Neural cell (in vitro differentiated cells): ENCODE data around the gene PSENEN. TPM values are rescaled to one million over a fixed set of nuclear protein-coding genes. Genes with fewer than 3 reads are reported as not detected.

Experiments
- H2AFZ ChIP-seq: fragments of 200-600, 300-800 bp; sonication (generic), shearing (Covaris generic); 2 replicates; pipeline ENCODE4 v1.6.0; 2014; ENCODE audit warnings: low read depth, mild to moderate bottlenecking, antibody characterized with exemption, low read length, moderate library complexity
- H3F3A ChIP-seq: fragments of 200-600 bp; shearing (Covaris generic); 2 replicates; pipeline ENCODE4 v1.6.1; 2016; ENCODE audit warnings: mild to moderate bottlenecking, moderate library complexity, mixed read lengths, antibody characterized with exemption, low read length; ENCODE audit not compliant: insufficient read depth, poor library complexity, severe bottlenecking
- H3K27ac ChIP-seq: fragments of 200-600, 300-800 bp; sonication (generic), shearing (Covaris generic); 2 replicates; pipeline ENCODE4 v1.5.1; 2014; ENCODE audit warnings: mild to moderate bottlenecking, low read length, moderate library complexity
- H3K27me3 ChIP-seq: fragments of 300-800, 200-600 bp; sonication (generic), shearing (Covaris generic); 2 replicates; pipeline ENCODE4 v1.6.0; 2014; ENCODE audit warnings: mild to moderate bottlenecking, low read depth, low read length, moderate library complexity; ENCODE audit not compliant: insufficient read depth
- H3K36me3 ChIP-seq: fragments of 300-800, 200-600 bp; sonication (generic), shearing (Covaris generic); 2 replicates; pipeline ENCODE4 v1.5.1; 2014; ENCODE audit warnings: mild to moderate bottlenecking, antibody characterized with exemption, low read length, moderate library complexity; ENCODE audit not compliant: insufficient read depth
- H3K4me2 ChIP-seq: fragments of 300-800, 200-600 bp; sonication (generic), shearing (Covaris generic); 2 replicates; pipeline ENCODE4 v1.6.0; 2014; ENCODE audit warnings: mild to moderate bottlenecking, low read length
- H3K4me3 ChIP-seq: fragments of 300-800, 200-600 bp; sonication (generic), shearing (Covaris generic); 2 replicates; pipeline ENCODE4 v1.5.1; 2014; ENCODE audit warnings: mild to moderate bottlenecking, low read length, moderate library complexity
- H3K79me2 ChIP-seq: fragments of 200-600 bp; shearing (Covaris generic); replicated peaks from 2 replicates; pipeline ENCODE4 v1.6.0; 2014; ENCODE audit warnings: mild to moderate bottlenecking, low read length, moderate library complexity; ENCODE audit not compliant: insufficient read depth
- H3K9ac ChIP-seq: fragments of 300-800, 200-600 bp; sonication (generic), shearing (Covaris generic); 2 replicates; pipeline ENCODE4 v1.6.1; 2016; ENCODE audit warnings: mild to moderate bottlenecking, low read length, mixed read lengths
- H3K9me2 ChIP-seq: fragments of 200-600 bp; shearing (Covaris generic); 2 replicates; pipeline ENCODE4 v1.6.1; 2016; ENCODE audit warnings: mild to moderate bottlenecking, low read length, mixed read lengths; ENCODE audit not compliant: insufficient read depth
- H3K9me3 ChIP-seq: fragments of 200-600, 300-800 bp; sonication (generic), shearing (Covaris generic); 2 replicates; pipeline ENCODE4 v1.6.1; 2016; ENCODE audit warnings: mild to moderate bottlenecking, mixed run types, low read length, moderate library complexity, mixed read lengths
- H4K20me1 ChIP-seq: fragments of 200-600 bp; shearing (Covaris generic); 2 replicates; pipeline ENCODE4 v1.6.1; 2016; ENCODE audit warnings: mild to moderate bottlenecking, mixed run types; ENCODE audit not compliant: insufficient read depth
- CTCF ChIP-seq: fragments of 450-650 bp; IDR thresholded peaks from 2 replicates; pipeline ENCODE4 v1.5.1; 2014; ENCODE audit warnings: antibody characterized with exemption, mild to moderate bottlenecking, moderate library complexity; ENCODE audit not compliant: poor library complexity, severe bottlenecking
- EP300 ChIP-seq: fragments of 450-650 bp; conservative IDR thresholded peaks from 2 replicates; pipeline ENCODE4 v1.6.1; 2014; ENCODE audit warnings: antibody characterized with exemption, mild to moderate bottlenecking, moderate library complexity; ENCODE audit not compliant: poor library complexity, severe bottlenecking
- EZH2 ChIP-seq: fragments of 200-600, 300-800 bp; shearing (Covaris generic), sonication (generic); IDR thresholded peaks from 2 replicates; pipeline ENCODE4 v1.6.1; 2014; ENCODE audit warnings: antibody characterized with exemption, low read length, borderline replicate concordance, mild to moderate bottlenecking; ENCODE audit not compliant: insufficient read depth, poor library complexity, severe bottlenecking
- MXI1 ChIP-seq: fragments of 450-650 bp; conservative IDR thresholded peaks from 2 replicates; pipeline ENCODE4 v1.6.1; 2014; ENCODE audit warnings: antibody characterized with exemption, mild to moderate bottlenecking; ENCODE audit not compliant: poor library complexity, severe bottlenecking
- POLR2AphosphoS5 ChIP-seq: IDR thresholded peaks from 2 replicates; pipeline ENCODE4 v1.6.1; 2012
- RAD21 ChIP-seq: fragments of 450-650 bp; conservative IDR thresholded peaks from 2 replicates; pipeline ENCODE4 v1.6.1; 2014; ENCODE audit warnings: antibody characterized with exemption, mild to moderate bottlenecking, moderate library complexity
- SMC3 ChIP-seq: fragments of 450-650 bp; conservative IDR thresholded peaks from 2 replicates; pipeline ENCODE4 v1.6.1; 2014; ENCODE audit warnings: antibody characterized with exemption, mild to moderate bottlenecking, moderate library complexity; ENCODE audit not compliant: poor library complexity
- TAF1 ChIP-seq: IDR thresholded peaks from 2 replicates; pipeline ENCODE4 v1.6.1; 2012; ENCODE audit warnings: low read depth
- polyA plus RNA-seq: library from polyadenylated mRNA; depleted of rRNA; stranded (reverse); fragments of >200 nt; gene quantifications from 2 replicates; pipeline ENCODE4 v1.2.3, GENCODE V29; 2014
- TF ChIP-seq, protein P1 (sequence below): IDR thresholded peaks from 2 replicates; pipeline ENCODE4 v1.6.1; 2012; ENCODE audit warnings: borderline replicate concordance

Gene PSENEN
- polyA plus RNA-seq, 1 donor from 2014 or later = 46.2 TPM

DNA sequence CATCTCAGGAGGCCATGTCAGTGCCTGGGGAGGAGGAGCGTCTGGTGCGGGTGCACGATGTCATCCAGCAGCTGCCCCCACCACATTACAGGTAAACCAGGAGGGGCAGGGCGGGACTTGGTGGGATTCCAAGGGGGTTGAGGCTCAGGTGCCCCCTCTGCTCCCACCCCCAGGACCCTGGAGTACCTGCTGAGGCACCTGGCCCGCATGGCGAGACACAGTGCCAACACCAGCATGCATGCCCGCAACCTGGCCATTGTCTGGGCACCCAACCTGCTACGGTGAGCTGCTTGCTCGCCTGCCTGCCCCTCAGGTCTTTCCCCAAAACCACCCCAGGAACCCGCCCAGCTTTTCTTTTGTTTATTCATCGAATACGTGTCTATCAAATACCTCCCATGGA lies 37.1 kb downstream of the PSENEN start:
- TF ChIP-seq MXI1 (no peak), TAF1 (no peak), SMC3 (no peak), RAD21 (no peak), CTCF (no peak), EP300 (no peak), POLR2AphosphoS5 (no peak), EZH2 (no peak)
- TF ChIP-seq, protein P1, sequence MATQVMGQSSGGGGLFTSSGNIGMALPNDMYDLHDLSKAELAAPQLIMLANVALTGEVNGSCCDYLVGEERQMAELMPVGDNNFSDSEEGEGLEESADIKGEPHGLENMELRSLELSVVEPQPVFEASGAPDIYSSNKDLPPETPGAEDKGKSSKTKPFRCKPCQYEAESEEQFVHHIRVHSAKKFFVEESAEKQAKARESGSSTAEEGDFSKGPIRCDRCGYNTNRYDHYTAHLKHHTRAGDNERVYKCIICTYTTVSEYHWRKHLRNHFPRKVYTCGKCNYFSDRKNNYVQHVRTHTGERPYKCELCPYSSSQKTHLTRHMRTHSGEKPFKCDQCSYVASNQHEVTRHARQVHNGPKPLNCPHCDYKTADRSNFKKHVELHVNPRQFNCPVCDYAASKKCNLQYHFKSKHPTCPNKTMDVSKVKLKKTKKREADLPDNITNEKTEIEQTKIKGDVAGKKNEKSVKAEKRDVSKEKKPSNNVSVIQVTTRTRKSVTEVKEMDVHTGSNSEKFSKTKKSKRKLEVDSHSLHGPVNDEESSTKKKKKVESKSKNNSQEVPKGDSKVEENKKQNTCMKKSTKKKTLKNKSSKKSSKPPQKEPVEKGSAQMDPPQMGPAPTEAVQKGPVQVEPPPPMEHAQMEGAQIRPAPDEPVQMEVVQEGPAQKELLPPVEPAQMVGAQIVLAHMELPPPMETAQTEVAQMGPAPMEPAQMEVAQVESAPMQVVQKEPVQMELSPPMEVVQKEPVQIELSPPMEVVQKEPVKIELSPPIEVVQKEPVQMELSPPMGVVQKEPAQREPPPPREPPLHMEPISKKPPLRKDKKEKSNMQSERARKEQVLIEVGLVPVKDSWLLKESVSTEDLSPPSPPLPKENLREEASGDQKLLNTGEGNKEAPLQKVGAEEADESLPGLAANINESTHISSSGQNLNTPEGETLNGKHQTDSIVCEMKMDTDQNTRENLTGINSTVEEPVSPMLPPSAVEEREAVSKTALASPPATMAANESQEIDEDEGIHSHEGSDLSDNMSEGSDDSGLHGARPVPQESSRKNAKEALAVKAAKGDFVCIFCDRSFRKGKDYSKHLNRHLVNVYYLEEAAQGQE = no peak
- Histone ChIP-seq H3K9me2 (no peaks in the 10 kb centered on the region), H3K9ac (no peak overlapping the region), H3K36me3 (no peaks in the 10 kb centered on the region), H3K4me3 (no peak overlapping the region), H3F3A (no peaks in the 10 kb centered on the region), H3K9me3 (no peaks in the 10 kb centered on the region), H2AFZ (no peak overlapping the region), H3K79me2 (peaks cover 6% of the 10 kb centered on the region), H3K4me2 (no peak overlapping the region), H4K20me1 (no peaks in the 10 kb centered on the region), H3K27me3 (no peaks in the 10 kb centered on the region), H3K27ac (no peak overlapping the region)

GRCh38 chr19:35783469-35784434 lies 38.3 kb downstream of the PSENEN start:
- Histone ChIP-seq H3K36me3 (no peaks in the 10 kb centered on the region), H3K4me3 (no peak overlapping the region), H3K27ac (no peak overlapping the region), H3K9me2 (no peaks in the 10 kb centered on the region), H3F3A (no peaks in the 10 kb centered on the region), H4K20me1 (no peaks in the 10 kb centered on the region), H3K9me3 (no peaks in the 10 kb centered on the region), H2AFZ (no peak overlapping the region), H3K4me2 (no peak overlapping the region), H3K79me2 (no peaks in the 10 kb centered on the region), H3K9ac (no peak overlapping the region), H3K27me3 (no peaks in the 10 kb centered on the region)
- TF ChIP-seq TAF1 (no peak), POLR2AphosphoS5 (no peak), EZH2 (no peak), CTCF (no peak)
- TF ChIP-seq, protein P1 = no peak
